HL-60 (cell line): Measurements from ENCODE around the gene ANLN.

Experiments used
- DNase-seq, 2 experiments: peaks; one replicate each; pipeline ENCODE4 v3.0.0-alpha.2; 2010 to 2020; ENCODE audit warnings: low read depth in 1 of 2, low spot score in 1 of 2
- H3K27ac ChIP-seq: fragments of 250-450 bp; sonication (Bioruptor Pico); replicated peaks from 2 replicates; pipeline ENCODE4 v1.5.1; 2020; ENCODE audit warnings: mild to moderate bottlenecking, moderate library complexity
- H3K27me3 ChIP-seq: fragments of 250-450 bp; sonication (Bioruptor Pico); 2 replicates; pipeline ENCODE4 v1.5.1; 2021; ENCODE audit warnings: mild to moderate bottlenecking, moderate library complexity; ENCODE audit not compliant: insufficient read depth, poor library complexity, severe bottlenecking
- H3K4me3 ChIP-seq: replicated peaks from 2 replicates; pipeline ENCODE4 v1.5.1; 2011; ENCODE audit warnings: mild to moderate bottlenecking, control low read depth, low read length; ENCODE audit not compliant: insufficient read depth
- GABPA ChIP-seq: IDR thresholded peaks from 2 replicates; pipeline ENCODE4 v1.6.1; 2012; ENCODE audit warnings: low read depth
- POLR2AphosphoS5 ChIP-seq: IDR thresholded peaks from 2 replicates; pipeline ENCODE4 v1.6.1; 2012; ENCODE audit warnings: low read depth
- SPI1 ChIP-seq: IDR thresholded peaks from 2 replicates; pipeline ENCODE4 v1.6.1; 2012; ENCODE audit warnings: low read depth, mild to moderate bottlenecking, borderline replicate concordance
- TF ChIP-seq, protein P1 (sequence below): IDR thresholded peaks from 2 replicates; pipeline ENCODE4 v1.6.1; 2012; ENCODE audit warnings: low read depth; ENCODE audit not compliant: insufficient replicate concordance
- TF ChIP-seq, protein P2 (sequence below): IDR thresholded peaks from one replicate; pipeline ENCODE4 v1.5.1; 2011; ENCODE audit warnings: low read length, control low read depth, inconsistent platforms; ENCODE audit not compliant: insufficient read depth

ANLN gene

DNA sequence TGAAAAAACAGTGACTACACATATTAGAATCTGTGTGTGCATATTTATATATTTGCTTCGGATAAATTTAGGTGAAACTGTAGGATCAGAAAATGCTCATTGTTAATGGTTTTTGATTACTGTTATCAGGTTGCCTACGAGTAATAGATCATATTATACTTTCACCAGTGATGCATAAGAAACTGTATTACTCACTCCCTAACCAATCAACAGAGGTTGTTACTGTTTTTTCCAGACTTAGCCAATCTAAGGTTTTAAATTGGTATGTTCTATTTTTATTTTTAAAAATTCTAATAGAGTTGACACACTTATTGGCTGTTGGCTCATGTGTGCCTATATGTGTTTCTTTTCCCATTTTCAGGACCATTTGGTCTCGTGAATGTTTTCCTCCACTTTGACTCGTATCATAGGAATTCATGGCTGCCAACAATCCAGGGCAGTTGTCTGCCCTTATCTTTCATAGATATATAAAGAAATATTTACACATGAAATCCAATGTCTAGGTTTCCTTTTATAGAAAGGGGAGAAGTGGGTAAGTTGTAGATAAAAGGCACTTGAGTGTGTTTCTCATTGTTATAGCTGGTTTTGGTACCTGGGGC is 59.2 kb downstream of the ANLN start:
- H3K4me3 ChIP-seq = no peak overlapping the region
- no peaks in the 10 kb centered on the region for H3K27me3 ChIP-seq
- H3K27ac ChIP-seq = no peak overlapping the region
- no peak for TF ChIP-seq SPI1
- TF ChIP-seq, protein P1, sequence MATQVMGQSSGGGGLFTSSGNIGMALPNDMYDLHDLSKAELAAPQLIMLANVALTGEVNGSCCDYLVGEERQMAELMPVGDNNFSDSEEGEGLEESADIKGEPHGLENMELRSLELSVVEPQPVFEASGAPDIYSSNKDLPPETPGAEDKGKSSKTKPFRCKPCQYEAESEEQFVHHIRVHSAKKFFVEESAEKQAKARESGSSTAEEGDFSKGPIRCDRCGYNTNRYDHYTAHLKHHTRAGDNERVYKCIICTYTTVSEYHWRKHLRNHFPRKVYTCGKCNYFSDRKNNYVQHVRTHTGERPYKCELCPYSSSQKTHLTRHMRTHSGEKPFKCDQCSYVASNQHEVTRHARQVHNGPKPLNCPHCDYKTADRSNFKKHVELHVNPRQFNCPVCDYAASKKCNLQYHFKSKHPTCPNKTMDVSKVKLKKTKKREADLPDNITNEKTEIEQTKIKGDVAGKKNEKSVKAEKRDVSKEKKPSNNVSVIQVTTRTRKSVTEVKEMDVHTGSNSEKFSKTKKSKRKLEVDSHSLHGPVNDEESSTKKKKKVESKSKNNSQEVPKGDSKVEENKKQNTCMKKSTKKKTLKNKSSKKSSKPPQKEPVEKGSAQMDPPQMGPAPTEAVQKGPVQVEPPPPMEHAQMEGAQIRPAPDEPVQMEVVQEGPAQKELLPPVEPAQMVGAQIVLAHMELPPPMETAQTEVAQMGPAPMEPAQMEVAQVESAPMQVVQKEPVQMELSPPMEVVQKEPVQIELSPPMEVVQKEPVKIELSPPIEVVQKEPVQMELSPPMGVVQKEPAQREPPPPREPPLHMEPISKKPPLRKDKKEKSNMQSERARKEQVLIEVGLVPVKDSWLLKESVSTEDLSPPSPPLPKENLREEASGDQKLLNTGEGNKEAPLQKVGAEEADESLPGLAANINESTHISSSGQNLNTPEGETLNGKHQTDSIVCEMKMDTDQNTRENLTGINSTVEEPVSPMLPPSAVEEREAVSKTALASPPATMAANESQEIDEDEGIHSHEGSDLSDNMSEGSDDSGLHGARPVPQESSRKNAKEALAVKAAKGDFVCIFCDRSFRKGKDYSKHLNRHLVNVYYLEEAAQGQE = no peak
- DNase-seq = no peak

DNA sequence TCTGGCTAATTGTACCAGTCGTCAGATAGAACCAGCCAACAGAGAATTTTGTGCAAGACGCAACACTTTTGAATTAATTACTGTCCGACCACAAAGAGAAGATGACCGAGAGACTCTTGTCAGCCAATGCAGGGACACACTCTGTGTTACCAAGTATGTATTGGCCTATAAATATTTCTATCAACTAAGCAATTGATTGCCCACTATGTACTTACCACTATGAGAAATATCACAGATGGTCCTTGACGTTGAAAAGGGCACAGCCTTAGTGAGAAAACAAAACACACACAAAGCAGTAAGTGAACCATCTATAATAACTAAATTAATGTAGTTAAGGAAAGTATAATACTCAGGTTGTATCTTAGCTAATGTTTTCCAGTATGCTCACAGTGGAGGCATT is 60.0 kb downstream of the ANLN start:
- Histone ChIP-seq H3K27ac (no peak overlapping the region), H3K27me3 (no peaks in the 10 kb centered on the region), H3K4me3 (no peak overlapping the region)
- TF ChIP-seq, protein P2, sequence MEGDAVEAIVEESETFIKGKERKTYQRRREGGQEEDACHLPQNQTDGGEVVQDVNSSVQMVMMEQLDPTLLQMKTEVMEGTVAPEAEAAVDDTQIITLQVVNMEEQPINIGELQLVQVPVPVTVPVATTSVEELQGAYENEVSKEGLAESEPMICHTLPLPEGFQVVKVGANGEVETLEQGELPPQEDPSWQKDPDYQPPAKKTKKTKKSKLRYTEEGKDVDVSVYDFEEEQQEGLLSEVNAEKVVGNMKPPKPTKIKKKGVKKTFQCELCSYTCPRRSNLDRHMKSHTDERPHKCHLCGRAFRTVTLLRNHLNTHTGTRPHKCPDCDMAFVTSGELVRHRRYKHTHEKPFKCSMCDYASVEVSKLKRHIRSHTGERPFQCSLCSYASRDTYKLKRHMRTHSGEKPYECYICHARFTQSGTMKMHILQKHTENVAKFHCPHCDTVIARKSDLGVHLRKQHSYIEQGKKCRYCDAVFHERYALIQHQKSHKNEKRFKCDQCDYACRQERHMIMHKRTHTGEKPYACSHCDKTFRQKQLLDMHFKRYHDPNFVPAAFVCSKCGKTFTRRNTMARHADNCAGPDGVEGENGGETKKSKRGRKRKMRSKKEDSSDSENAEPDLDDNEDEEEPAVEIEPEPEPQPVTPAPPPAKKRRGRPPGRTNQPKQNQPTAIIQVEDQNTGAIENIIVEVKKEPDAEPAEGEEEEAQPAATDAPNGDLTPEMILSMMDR = no peak
- TF ChIP-seq GABPA (no peak), POLR2AphosphoS5 (no peak), SPI1 (no peak)
- TF ChIP-seq, protein P1 = no peak
- no peak for DNase-seq

DNA sequence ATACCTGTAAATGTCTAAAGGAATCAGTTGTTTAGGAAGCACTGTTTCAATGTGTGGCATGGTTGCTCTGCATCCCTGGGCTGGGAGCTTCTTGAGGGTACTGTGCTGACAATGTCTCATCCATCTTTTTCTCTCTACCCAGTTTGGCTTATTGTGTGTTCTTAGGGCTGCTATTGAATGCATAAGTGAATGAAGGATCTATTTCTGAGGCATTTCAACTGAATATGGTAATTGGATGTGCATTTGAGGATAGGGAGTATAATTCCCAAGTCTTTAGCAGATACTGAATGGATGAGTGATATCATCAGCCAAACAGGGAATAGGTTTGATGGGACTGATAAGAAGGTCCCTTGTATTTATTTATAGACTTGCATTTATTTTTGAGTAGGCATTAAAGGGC is 64.1 kb downstream of the ANLN start:
- no peak overlapping the region for H3K27ac ChIP-seq
- H3K27me3 ChIP-seq = no peaks in the 10 kb centered on the region
- H3K4me3 ChIP-seq = no peak overlapping the region
- TF ChIP-seq SPI1 = no peak
- TF ChIP-seq, protein P2 = no peak
- TF ChIP-seq POLR2AphosphoS5 = no peak
- no peak for TF ChIP-seq GABPA
- TF ChIP-seq, protein P1 = no peak
- DNase-seq = no peak
